ENCODE results near the gene MMP24OS.

Gene MMP24OS

GRCh38 chr20:35305682-35306556, 28.0 kb upstream of the MMP24OS start:
- DNase-seq, result peak; percentile 67

GRCh38 chr20:35304956-35305355, 27.0 kb upstream of the MMP24OS start:
- DNase-seq, result no peak

- peak; percentile 49 for DNase-seq
These were observed 26.0 kb upstream of the MMP24OS start for GRCh38 chr20:35303735-35304491.

GRCh38 chr20:35303382-35303734, 25.4 kb upstream of the MMP24OS start:
- no peak for DNase-seq

- no peak for DNase-seq
These were observed 24.8 kb upstream of the MMP24OS start for GRCh38 chr20:35302421-35303335.

GRCh38 chr20:35301426-35301825, 23.5 kb upstream of the MMP24OS start:
- DNase-seq, result no peak

GRCh38 chr20:35300469-35301262, 22.7 kb upstream of the MMP24OS start:
- no peak for DNase-seq

- no peak for DNase-seq
These were observed 21.9 kb upstream of the MMP24OS start for GRCh38 chr20:35299780-35300179.

- no peak for DNase-seq
These were observed 20.3 kb upstream of the MMP24OS start for GRCh38 chr20:35298264-35298663.

- DNase-seq, result no peak
These were observed 19.8 kb upstream of the MMP24OS start for GRCh38 chr20:35297740-35298139.

GRCh38 chr20:35297155-35297554, 19.2 kb upstream of the MMP24OS start:
- DNase-seq, result no peak

- no peak for DNase-seq
These were observed 18.2 kb upstream of the MMP24OS start for GRCh38 chr20:35296101-35296554.

- DNase-seq, result no peak
These were observed 17.8 kb upstream of the MMP24OS start for GRCh38 chr20:35295674-35296073.

- DNase-seq, result no peak
These were observed 17.1 kb upstream of the MMP24OS start for GRCh38 chr20:35295058-35295457.

GRCh38 chr20:35294293-35294685, 16.4 kb upstream of the MMP24OS start:
- DNase-seq, result no peak

GRCh38 chr20:35293303-35294292, 15.7 kb upstream of the MMP24OS start:
- no peak for DNase-seq

GRCh38 chr20:35292504-35293285, 14.8 kb upstream of the MMP24OS start:
- DNase-seq, result no peak

- DNase-seq, result no peak
These were observed 14.0 kb upstream of the MMP24OS start, which contains the start of gene FAM83C for GRCh38 chr20:35291654-35292503. TSS of gene FAM83C (minus strand) at chr20:35292425. CDS start at chr20:35292304, 121 bp downstream.

GRCh38 chr20:35290887-35291417, 13.0 kb upstream of the MMP24OS start:
- no peak for DNase-seq

Data from SIG-M5 (cell line).